ENCODE results near the gene BCAP31.
A peak's percentile ranks its signal among the peaks of the same experiment; 100 is the strongest.

Gene BCAP31

GRCh38 chrX:153724252-153725038 is at the start of gene BCAP31, which contains the start of gene ABCD1:
BCAP31 (minus strand) TSS chrX:153724387; CDS start chrX:153723244, 1,143 bp downstream.
ABCD1 (plus strand) TSS chrX:153724856; CDS start chrX:153725267, 411 bp downstream.
- peak; percentile 67 for DNase-seq (ENCODE audit: low spot score)

DNA sequence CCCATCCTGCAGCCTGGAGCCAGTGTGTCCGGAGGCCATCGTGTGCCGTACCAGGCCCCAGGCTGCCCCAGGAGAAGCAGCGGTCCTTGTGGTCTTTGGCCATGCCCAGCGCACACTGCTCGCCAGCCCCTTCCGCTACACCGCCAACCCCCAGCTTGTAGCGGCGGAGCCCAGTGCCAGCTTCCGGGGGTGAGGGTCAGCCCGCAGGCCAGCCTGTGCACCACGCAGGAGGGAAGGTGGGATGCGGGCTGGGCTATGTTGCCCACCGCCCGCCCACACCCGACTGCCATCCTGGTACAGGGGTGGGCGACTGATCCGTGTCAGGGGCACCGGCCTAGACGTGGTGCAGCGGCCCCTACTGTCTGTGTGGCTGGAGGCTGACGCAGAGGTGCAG is 49.0 kb upstream of the BCAP31 start:
- DNase-seq (ENCODE audit: low spot score), result no peak

DNA sequence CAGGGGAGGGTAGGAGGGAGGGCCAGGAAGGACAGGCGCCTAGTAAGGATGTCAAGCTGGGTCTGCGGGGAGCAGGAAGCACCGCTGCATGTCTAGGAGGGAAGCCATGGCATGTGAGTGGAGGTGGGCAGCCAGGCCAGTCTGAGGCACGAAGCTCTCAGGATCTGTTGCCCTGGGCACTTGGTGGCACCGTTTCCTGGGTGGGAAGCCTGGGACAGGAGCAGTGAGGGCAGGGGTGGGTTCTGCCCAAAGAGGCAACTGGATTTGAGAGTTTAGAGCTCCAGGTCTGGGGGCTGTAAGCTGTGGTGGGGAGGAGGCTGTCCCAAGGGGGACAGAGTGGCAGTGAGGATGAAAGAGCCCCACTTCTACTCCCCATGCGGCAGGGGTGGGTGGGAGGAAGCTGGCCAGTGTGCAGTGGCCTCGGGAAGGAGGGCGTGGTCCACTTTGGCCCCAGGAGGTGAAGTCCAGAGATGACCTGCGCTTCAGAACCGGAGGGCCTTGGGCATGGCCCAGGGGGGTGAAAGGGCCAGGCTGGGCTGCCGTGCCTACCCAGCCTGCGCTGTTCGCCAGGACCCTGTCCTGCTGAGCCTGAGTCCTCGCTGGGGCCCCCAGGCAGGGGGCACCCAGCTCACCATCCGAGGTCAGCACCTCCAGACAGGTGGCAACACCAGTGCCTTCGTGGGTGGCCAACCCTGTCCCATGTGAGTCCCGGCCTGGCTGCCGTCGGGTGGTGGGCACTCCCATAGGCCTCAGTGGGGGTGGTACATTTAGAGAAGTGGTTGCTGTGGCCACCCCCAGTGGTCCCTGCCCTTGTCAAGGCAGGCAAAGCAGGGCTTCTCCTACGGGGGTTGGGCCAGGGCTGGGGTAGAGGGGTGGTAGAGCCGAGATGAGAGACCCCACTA is 48.4 kb upstream of the BCAP31 start:
- DNase-seq (ENCODE audit: low spot score), result no peak

GRCh38 chrX:153771415-153772315 is 47.5 kb upstream of the BCAP31 start:
- no peak for DNase-seq (ENCODE audit: low spot score)

DNA sequence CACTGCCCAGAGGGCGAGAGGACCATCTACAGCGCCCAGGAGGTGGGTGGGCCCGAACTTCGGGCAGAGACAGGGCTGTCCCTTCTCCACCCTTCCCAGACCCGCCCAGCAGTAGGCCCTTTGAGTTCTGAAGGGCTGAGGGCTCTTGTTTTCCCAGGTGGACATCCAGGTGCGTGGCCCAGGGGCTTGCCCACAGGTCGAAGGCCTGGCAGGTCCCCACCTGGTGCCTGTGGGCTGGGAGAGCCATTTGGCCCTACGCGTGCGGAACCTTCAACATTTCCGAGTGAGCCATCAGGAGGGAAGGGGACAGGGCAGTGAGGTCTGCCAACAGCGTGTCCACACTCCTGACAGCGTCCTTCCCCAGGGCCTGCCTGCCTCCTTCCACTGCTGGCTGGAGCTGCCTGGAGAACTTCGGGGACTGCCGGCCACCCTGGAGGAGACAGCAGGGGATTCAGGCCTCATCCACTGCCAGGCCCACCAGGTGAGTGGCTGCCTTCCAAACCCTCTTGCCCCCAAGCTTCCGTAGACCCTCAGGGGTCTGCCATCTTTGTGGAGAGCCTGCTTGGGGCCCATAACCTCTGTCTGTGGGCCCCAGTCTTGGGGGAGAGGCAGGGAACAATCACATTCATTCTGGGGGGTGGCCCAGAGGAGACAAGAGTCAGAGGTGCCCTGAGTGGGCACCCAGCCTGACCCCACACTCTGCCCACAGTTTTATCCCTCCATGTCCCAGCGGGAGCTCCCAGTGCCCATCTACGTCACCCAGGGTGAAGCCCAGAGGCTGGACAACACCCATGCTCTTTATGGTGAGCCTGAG is 46.6 kb upstream of the BCAP31 start:
- no peak for DNase-seq (ENCODE audit: low spot score)

GRCh38 chrX:153769865-153770600 is 45.8 kb upstream of the BCAP31 start:
- DNase-seq (ENCODE audit: low spot score), result no peak

GRCh38 chrX:153769158-153769864 is 45.1 kb upstream of the BCAP31 start:
- DNase-seq (ENCODE audit: low spot score), result no peak

DNA sequence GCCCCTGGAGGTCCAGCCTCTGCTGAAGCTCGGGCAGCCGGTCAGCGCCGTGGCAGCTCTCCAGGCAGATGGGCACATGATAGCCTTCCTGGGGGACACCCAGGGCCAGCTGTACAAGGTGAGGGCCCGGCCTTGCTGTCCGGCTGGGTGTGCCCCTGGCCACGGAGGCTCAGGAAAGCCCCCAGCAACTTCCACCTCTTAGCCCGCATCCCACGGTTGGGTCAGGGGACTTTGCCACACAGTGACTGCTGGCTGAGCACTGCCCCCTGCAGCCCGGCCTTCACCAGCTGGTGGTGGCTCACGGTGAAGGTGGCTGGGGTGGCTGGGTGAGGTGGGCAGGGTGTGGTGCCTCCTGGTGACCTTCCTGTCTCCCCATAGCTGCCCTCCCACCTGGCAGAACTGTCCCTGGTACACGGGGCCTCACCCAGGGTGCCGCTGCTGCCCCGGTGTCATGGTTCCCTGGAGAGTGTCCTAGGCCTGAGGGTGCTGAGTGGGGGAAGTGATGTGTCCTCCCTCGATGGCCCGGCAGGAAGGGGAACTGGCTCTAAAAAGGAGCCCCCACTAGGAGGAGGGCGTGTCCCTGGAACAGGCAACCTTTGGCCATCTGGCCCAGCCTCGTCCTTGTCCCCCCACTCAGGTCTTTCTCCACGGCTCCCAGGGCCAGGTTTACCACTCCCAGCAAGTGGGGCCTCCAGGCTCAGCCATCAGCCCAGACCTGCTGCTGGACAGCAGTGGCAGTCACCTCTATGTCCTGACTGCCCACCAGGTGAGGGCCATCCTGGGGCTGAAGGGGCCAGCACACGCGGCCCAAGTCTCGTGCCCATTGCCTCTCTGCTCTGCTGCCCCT is 44.3 kb upstream of the BCAP31 start:
- DNase-seq (ENCODE audit: low spot score), result no peak

- DNase-seq (ENCODE audit: low spot score), result no peak
Observed at GRCh38 chrX:153767674-153768055, 43.5 kb upstream of the BCAP31 start.

- DNase-seq (ENCODE audit: low spot score), result no peak
Observed at GRCh38 chrX:153766871-153767673, 42.9 kb upstream of the BCAP31 start.

- DNase-seq (ENCODE audit: low spot score), result peak; percentile 40
Observed at GRCh38 chrX:153766098-153766817, 42.1 kb upstream of the BCAP31 start.

- DNase-seq (ENCODE audit: low spot score), result peak; percentile 16
Observed at GRCh38 chrX:153765138-153766079, 41.2 kb upstream of the BCAP31 start.

GRCh38 chrX:153764786-153765137 is 40.6 kb upstream of the BCAP31 start:
- DNase-seq (ENCODE audit: low spot score), result no peak

- peak; percentile 52 for DNase-seq (ENCODE audit: low spot score)
Observed at GRCh38 chrX:153763989-153764755, 40.0 kb upstream of the BCAP31 start, which contains the start of gene PLXNB3. PLXNB3 (plus strand) TSS chrX:153764249; CDS start chrX:153765536, 1,287 bp downstream.

GRCh38 chrX:153763298-153763932 is 39.2 kb upstream of the BCAP31 start:
- DNase-seq (ENCODE audit: low spot score), result no peak

All from kidney capillary endothelial cell (primary cell).